T-helper 9 cell (primary cell): ENCODE measurements around the gene MRPL27.
"Not testable (repeated sequence)": the region's sequence is repeated elsewhere in the genome, so short reads cannot be mapped to it uniquely, and the experiment has no call there.

Experiments used
- DNase-seq: peaks from one replicate; pipeline ENCODE4 v3.0.0-alpha.2; 2020
- total RNA-seq, 2 donors: gene quantifications; one replicate each; lab custom pipeline; 2026; lab: John Stamatoyannopoulos, UW

The MRPL27 gene
- 12.8 to 24.8 reads per million in 2 donors for total RNA-seq

DNA sequence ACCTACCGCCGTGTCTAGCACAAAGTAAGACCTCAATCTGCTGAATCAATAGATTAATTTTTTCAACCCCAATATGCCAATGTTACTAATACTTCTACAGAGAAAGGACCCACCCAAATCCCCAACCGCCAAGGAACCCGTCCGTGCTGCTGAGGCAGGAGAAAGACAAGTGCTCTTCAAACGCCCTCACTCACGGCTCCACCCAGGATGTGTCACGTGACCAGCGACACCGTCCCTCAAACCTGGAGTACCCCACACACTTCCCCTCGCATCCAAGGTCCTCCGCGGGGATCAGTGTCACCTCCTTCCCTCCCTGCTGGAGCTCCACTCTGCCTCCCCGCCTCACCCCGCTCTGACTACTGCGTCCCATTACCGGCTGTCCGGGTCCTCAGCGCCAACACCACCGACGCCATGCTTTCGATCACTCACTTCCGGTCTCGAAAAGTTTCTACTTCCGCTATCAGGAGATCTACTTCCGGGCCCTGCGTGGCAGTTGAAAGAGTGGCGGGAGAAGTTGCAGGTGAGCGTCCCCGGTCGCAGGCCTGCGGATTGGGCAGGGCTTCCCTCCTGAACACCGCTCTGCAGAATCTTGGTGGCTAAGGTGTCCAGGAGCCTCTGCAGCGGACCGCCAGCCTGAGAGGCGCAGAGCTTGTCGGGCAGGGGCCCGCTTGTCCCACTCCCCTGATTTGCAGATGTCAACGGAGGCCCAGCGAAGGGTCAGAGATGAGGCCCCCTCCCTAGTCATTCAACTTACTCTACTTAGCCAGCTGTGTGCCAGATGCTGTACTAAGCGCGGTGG is at the start of gene MRPL27, which contains the start of gene EME1:
Gene MRPL27, minus strand, starts transcription at position 427 of the 799 bp plus-strand sequence. Its CDS starts 14 bp downstream, at position 413.
Gene EME1, plus strand, starts transcription at position 472 of the 799 bp plus-strand sequence. CDS start 1,980 bp downstream, outside the sequence.
- peak; percentile 77 for DNase-seq

DNA sequence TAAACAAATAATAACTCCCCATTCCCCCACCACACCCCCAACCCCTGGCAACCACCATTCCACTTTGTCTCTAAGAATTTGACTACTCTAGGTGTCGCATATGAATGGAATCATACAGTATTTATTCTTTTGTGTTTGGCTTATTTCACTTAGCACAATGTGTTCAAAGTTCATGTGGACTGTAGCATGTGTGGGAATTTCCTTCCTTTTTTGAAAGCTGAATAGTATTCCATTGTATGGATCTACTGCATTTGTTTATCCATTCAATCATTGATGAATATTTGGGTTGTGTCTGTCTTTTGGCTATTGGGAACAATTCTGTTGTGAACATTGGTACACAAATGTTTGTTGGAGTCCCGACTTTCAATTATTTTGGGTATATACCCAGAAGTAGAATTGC is 49.8 kb upstream of the MRPL27 start:
- no peak for DNase-seq

DNA sequence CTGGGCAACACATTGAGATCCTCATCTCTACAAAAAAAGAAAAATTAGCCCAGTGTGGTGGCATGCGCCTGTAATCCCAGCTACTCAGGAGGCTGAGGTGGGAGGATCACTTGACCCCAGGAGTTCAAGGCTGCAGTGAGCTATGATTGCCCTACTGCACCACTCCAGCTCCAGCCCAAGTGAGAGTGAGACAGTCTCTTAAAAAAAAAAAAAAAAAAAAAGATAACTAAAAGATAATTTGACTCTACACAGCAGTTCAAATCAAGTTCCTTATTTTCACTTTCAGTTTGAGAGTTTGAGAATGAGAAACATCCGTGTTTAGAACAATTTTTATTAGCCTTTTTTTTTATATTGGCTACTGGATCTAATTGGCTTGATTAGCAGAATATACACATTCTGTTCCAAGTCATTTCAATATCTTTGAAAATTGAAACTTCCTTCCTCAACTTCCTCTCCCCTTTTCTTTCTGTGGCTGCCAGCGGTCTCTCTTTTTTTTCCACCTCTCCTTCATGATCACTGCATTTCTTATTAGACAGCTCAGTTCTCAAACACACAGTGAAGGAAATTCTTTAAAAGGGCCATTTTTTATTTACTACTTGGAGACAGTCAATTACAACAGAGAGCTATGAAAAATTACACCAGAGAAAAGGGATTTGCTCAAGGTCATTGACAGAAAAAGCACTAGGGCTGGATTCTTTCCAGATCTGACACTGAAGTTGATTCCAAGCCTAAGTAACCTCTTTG is 48.5 kb upstream of the MRPL27 start:
- DNase-seq, result no peak

DNA sequence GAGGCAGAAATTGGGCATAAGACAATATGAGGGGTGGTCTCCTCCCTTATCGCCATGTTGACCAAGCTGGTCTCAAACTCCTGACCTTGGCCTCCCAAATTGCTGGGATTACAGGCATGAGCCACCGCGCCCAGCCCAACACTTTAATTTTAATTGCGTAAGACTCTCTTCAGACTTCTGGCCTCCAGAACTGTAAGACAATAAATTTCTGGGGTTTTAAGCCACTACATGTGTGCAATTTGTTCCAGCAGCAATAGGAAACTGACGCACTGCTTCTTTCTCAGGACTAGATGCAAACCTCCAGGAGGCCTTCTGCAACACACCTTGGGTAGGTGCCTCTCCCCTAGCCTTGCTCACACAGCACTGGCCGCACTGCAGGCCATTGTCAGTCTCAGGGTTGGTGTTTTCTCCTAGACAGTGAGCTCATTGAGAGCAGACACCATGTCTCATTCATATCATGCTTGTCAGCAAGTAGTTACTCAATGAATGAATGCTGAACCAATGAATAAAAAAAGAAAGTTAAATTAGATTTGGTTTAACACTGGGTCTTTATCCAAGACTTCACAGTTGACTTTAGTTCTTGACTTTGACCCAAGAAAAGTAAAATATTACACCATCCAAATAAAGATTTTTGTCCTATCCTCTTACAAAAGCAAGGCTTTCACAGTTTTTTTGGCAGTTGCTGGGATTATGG is 47.6 kb upstream of the MRPL27 start:
- DNase-seq, result no peak

DNA sequence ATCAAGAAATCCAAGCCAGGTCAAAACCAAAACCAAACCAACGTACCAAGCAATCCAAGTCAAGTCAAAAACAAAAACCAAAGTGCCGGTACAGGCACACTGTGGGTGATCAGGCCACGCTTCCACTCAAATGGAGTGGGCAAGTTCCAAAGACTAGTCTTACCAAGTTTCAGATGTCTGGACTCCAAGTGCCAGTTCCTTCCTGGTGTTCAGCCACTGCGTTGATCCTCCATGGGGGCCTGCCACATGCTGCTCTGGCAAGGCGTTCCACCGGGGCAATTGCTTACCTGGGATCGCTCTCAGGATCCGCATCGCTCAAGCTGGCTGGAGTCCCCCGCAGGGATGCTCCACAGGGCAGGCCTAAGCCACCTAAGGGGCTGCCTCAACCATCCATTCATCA is 46.6 kb upstream of the MRPL27 start:
- not testable (repeated sequence) for DNase-seq

DNA sequence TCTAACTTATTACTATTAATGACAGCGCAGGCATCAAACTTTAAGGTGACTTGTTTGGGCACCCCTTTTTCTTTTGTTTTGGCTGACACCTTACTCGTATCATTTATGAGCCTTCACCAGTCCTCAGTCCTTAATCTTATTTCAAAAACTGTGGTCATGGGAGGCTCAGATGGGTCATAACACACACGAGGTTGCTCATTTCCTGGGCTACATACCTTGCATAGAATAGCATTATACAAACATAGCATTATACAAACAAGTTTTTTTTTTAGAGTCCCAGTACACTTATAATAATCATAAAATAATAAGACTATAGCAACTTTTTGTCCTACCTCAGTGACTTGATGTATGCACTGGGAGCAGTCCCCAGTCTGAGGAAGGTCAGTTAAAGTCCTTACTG is 41.8 kb upstream of the MRPL27 start:
- DNase-seq, result no peak

DNA sequence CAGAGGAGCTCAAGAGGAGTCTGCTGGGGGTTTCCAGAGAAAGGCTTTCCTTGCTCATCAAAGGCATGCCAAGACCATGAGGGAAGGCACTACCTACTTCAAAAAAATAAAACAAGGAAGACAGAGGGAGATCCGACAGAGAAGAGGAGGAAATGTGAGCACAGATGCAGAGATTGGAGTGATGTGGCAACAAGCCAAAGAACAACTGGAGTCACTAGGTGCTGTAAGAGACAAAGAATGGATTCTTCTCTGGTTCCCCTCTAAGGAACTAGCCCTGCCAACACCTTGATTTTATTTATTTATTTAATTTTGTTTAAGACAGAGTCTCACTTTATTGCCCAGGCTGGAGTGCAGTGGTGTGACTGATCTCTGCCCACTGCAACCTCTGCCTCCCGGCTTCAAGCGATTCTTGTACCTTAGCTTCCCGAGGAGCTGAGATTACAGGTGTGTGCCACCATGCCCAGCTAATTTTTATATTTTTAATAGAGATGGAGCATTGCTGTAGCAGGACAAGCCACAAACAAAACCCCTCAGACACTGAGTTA is 39.3 kb upstream of the MRPL27 start:
- DNase-seq, result no peak

DNA sequence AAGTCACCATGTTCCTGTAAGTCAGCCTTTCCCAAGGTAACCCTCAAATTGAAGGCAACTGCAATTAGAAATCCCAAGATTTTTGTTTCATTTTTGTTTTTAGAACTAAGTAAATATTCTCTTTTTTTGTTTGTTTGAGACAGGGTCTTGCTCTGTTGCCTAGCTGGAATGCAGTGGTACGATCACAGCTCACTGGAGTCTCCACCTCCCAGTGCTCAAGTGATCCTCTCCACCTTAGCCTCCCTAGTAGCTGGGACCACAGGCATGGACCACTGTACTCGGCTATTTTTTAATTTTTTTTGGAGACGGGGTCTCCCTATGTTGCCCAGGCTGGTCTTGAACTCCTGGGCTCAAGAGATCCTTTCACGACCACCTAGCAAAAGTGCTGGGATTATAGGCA is 34.9 kb upstream of the MRPL27 start:
- DNase-seq, result no peak

DNA sequence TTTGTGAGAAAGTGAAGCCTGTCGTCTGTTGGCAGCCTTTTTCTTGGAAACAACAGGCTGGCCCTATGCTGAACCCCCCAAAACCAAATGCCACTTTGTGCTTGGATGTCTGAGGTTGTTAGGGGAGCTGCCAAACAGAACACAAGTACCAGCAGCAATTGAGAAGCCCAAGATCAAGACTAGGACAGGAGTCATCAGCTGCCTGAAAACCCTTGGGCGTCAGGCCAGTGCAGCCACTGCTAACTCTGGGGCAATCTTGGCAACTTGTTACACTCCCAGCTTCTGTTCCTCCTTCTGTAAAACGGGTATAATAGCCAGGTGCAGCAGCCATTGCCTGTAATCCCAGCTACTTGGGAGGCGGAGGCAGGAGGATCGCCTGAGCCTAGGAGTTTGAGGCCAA is 33.6 kb upstream of the MRPL27 start:
- DNase-seq, result no peak

DNA sequence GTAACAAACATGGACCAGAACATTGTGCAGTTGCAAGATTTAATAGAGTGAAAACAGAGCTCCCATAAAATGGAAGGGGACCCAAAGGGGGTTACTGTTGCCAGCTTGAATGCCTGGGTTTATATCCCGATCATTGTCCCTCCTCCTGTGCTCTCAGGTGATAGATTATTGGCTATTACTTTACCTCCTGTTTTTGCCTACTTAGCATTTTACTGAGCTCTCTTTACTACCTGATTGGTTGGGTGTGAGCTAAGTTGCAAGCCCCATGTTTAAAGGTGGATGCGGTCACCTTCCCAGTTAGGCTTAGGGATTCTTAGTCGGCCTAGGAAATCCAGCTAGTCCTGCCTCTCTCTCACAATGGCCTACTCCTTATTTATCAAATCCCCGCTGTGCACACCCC is 32.4 kb upstream of the MRPL27 start:
- not testable (repeated sequence) for DNase-seq

DNA sequence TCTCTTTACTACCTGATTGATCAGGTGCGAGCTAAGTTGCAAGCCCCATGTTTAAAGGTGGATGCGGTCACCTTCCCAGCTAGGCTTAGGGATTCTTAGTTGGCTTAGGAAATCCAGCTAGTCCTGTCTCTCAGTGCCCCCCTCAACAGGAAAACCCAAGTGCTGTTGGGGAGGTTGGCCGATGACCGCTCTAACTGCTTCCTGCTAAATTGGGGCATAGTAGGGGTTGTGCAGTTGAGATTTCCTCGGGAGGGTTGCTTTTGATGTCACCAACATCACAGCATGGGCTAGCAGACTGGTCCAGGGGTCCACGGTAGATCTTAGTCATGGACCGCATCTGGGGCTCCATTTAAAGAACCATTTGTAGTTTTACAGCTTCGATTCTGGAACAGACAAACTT is 26.6 kb upstream of the MRPL27 start:
- DNase-seq, result not testable (repeated sequence)

DNA sequence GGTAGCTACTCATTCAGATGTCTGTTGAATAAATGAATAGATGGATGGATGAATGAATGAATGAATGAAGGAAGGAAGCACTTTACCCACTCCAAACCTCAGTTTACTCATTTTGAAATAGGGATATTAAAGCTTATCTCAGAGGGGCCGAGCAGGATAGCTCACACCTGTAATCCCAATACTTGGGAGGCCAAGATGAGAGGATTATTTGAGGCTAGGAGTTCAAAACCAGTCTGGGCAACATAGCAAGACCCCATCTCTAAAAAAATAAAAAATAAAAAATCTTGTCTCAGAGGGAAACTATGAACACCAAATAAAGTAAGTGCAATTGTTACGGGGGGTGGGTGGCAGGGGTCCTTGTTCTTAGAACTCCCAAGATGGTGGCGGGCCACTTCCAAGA is 25.7 kb upstream of the MRPL27 start:
- DNase-seq, result not testable (repeated sequence)

DNA sequence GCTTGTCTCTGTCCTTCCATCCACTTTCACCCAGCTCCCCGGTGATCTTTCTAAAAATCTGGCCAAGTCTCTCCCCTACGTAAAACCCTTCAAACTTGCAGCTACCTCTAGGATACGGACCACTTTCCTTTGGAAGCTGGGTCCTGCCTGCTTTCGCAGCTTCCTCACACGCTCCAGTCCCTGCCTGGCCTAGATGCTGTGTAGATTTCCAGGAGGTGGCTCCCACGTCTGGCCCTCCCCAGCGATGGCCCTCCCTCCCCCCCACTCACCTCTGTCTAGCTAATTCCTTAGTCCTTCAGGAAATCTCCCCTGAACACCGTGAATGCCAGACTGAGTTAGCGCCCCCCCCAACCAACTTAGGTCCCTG is 24.9 kb upstream of the MRPL27 start:
- no peak for DNase-seq

DNA sequence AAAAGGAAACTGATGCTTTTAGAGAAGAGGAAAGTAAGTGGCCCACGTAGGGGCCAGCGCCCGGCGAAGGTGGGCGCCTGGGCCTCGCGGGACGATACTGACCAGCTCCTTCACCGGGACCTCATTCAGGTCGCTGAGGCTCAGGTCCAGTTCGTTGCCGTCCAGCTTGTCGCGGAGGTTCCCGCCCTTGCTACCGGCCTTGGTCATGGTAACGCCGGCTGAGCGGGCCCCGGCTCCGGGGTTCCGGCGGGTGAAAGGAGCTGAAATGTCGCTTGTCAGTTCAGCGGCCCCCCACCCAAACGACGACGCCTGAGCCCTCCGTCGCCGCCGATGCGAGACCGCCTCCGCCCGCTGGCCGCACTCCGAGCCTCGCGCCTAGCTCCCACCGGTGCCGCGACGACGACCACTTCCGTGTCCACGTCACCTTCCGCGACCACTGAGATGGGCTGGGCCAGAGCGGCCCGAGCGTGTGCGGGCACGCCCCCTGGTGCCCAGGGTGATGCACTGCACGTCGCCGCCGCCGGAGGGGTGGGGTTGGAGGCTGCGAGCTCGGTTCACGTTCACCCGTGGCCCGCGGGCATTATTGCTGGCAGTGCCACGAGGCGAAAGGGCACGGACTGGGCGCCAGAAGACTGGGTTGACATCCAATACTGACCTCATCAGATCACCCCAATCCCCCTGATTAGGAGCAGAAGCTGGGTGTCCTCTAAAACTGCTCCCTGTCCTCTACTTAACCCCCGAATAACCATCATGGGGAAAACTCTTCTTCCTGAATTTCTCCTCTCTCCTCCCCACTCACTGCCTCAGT is 24.3 kb upstream of the MRPL27 start, which contains the start of gene LRRC59:
Gene LRRC59, minus strand, starts transcription at position 413 of the 808 bp plus-strand sequence. Its CDS starts 206 bp downstream, at position 207.
- DNase-seq, result peak; percentile 94

DNA sequence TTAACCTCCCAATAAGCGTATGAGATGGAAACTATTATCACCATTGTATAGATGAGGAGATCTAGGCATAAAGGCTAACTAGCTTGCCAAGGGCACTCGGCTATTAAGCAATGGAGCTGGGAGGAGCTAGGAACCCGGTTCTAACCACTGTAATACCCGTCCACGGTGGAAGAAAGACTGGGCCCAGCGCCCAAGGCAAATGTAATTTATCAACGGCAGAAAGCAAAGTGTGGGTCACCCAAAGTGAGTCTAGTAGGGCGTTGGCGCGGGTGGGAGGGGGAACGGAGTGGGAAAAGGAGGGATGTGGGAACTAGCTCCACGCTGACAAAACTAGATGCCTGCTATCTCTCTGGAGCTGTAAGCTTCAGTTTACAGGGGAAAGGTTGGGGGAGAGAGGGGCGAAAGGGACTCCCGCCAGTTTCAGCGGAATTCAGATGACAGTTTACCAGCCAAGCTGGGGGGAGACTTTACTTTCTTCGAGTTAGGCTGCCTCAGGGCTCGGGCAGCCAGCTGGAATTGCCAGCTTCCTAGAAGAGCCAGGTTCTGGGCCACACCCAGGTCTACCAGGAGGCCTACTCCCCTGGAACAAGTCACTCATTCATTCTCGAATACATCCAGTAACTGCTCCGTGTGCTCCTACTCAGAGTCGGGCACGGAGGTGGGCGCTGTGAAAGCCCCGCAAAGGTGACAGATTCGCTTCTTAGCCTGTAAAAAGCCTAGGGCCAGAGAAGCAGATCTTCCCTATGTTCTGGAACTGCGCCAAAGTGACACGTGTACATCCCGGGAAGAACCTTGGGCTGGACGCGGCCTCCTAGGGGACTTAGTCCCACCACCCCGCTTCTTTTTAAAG is 23.5 kb upstream of the MRPL27 start:
- DNase-seq, result no peak

DNA sequence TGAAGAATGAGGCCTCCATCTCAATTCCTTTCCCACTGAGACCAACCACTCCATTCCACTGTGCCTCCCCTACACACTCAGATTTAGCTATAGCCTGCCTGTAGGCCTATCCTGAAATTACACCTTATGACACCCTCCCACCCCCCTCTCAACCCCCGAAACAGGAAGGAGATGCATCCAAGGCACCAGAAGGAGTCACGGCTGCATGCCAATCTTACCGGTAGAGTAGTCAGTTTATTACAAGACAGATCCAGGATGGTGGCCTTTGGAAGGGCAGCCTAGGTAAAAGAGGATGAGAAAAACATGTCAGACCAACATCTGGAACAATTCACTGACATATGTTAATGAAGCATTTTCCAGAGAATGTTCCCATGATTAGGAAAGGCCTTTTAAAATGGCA is 21.7 kb upstream of the MRPL27 start:
- DNase-seq, result no peak

DNA sequence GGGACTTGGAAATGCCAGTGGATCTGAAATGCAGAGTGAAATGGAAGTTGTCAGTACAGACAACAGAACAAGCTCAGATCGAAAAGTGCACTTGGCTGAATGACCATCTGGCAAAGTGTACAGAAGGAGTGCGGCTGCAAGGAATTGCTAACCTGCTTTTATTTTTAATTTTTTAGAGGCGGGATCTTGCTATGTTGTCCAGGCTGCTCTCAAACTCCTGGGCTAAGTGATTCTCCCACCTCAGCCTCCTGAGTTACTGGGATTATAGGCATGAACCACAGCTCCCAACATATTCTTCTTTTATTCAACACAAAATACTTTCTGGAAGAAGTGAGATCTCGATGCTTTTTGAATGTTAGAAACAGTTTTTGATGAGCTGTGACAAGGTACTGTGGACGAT is 20.7 kb upstream of the MRPL27 start:
- no peak for DNase-seq

DNA sequence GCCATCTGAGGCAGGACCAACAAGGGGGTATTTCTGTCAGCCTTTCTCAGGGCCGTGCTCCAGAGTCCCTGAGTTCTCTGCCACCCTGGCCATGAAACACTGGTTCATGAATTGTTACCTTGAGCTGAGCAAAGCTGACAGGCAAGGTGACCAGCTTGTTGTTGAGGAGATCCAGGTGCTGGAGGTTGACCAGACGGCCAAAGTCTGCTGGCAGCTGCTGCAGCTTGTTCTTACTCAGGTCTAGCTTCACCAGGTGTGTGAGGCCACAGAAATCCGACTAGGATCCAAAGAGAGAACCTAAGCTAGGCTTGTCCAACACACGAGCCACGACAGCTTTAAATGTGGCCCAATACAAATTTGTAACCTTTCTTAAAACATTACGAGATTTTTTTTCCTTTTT is 19.6 kb upstream of the MRPL27 start:
- DNase-seq, result no peak

DNA sequence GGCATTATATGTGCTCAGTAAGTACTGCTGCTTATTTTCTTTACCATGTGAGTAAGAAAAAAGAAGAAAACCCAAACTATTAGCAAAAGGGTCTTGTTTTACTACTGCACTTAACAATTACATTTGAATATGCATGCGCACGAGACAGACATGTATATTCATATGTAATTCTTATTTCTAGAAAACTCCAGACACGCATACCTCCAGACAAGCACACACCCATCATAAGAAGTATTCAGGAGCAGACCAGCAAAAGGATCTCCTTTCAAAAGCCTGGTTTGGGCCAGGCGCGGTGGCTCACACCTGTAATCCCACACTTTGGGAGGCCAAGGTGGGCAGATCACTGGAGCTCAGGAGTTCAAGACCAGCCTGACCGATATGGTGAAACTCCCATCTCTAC is 16.6 kb upstream of the MRPL27 start:
- no peak for DNase-seq

DNA sequence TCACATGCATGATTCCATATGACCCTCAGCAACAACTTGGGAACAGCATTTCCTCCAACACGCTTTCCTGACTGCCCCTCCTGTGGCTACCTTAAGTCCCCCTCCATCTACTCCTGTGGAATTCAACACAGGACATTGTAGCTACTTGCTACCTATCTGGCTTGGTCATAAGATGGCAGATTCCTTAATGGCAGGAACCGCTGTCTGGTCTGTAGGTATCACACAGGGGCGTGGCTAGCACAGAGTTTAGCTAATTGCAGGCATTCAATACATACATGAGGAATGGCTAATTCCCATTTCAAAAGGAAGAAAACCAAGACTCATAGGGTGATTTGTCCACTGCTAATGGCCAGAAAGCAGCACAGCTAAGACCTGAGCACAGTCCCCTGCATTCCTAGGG is 15.7 kb upstream of the MRPL27 start:
- no peak for DNase-seq

DNA sequence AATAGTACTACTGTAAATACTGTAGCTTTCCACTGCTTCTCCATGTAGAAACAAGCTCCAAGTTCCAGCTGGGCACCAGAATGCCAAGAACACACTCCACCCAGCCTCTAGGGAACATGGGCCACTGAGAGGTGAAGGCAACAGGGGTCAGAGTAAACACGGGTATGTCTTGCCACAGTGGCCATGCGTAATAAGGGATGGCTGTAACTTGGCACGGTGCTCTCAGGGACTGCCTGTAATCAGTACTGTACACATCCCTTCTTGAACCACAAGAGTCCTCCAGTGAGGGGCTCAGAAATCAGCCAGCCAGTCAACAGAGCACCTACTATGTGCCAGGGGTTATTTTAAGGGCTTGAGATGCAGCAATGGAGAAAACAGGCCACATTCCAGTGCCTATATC is 13.5 kb upstream of the MRPL27 start:
- DNase-seq, result no peak
